Activated CD4-positive, alpha-beta T cell treated with anti-CD3 and anti-CD28 coated beads for 36 hours (primary cell): ENCODE data around the gene USP49. TPM values are rescaled to one million over a fixed set of nuclear protein-coding genes. Genes with fewer than 3 reads are reported as not detected.

Experiments
- ATAC-seq: fragments of 200-7000 bp; cut with Tn5 transposase; one replicate; pipeline ENCODE4 v1.10.0; 2021; ENCODE audit warnings: mild to moderate bottlenecking, moderate library complexity
- CTCF ChIA-PET: fragments of 350-600 bp; sonication (Branson Sonifier 250); formaldehyde crosslinking; loops from one replicate; lab custom pipeline; 2021; ENCODE audit warnings: antibody characterized with exemption; lab: Charles Lee
- POLR2A ChIA-PET: fragments of 350-600 bp; sonication (Branson Sonifier 250); formaldehyde crosslinking; loops from one replicate; lab custom pipeline; 2021; ENCODE audit warnings: antibody characterized with exemption, inconsistent platforms; lab: Charles Lee
- DNase-seq: peaks from one replicate; pipeline ENCODE4 v3.0.0-alpha.2; 2020
- H3K27ac Mint-ChIP-seq: one replicate; pipeline ENCODE4 v1.8.0; 2021; ENCODE audit warnings: mixed read lengths
- H3K27me3 Mint-ChIP-seq: one replicate; pipeline ENCODE4 v1.8.0; 2021; ENCODE audit warnings: mixed read lengths
- H3K36me3 Mint-ChIP-seq: one replicate; pipeline ENCODE4 v1.8.0; 2021; ENCODE audit warnings: low read depth, mixed read lengths
- H3K4me1 Mint-ChIP-seq: one replicate; pipeline ENCODE4 v1.8.0; 2021; ENCODE audit warnings: mixed read lengths
- H3K4me3 Mint-ChIP-seq: one replicate; pipeline ENCODE4 v1.8.0; 2021; ENCODE audit warnings: mild to moderate bottlenecking, moderate library complexity, mixed read lengths
- H3K9me3 Mint-ChIP-seq: one replicate; pipeline ENCODE4 v1.8.0; 2021; ENCODE audit warnings: low read depth, mixed read lengths
- intact Hi-C, 2 experiments: fragments of 100-400 bp; cut with DNase I in 1 of 2; cut with micrococcal nuclease in 1 of 2; formaldehyde crosslinking; loops; one replicate each; pipeline versions ENCODE4 v1.14.2 to v1.15.1; 2022 to 2024; cut with DNase I, micrococcal nuclease
- total RNA-seq, 2 experiments: library from RNA; stranded (reverse); gene quantifications; one replicate each; pipeline ENCODE4 v1.2.3, GENCODE V29; 2021

The USP49 gene
- total RNA-seq, 2 experiments from 2014 or later, result 5.6 to 7.3 TPM

DNA sequence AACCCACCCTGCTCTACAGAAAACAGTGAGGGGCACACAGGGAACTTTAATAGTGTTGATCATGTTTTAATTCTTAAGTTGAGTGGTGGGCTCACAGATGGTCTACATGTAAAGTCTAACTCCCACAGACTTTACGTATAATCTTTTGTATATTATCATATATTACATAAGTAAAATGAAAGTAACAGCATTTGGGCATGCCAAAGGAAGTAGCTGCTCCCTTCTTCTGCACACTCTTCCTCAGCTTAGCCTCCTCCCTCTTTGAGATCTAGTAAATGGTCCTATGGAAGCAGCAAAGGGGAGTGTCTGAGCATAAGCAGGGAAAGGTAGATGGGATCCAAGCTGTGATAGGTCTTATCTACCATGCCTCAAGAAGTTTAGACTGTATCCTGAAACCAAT is 14.6 kb upstream of the USP49 start:
- H3K9me3 Mint-ChIP-seq, result no peaks in the 10 kb centered on the region
- intact Hi-C loops, result no loop called here
- no peak overlapping the region for H3K27ac Mint-ChIP-seq
- no peak for ATAC-seq
- POLR2A ChIA-PET, result no interaction called here
- H3K4me1 Mint-ChIP-seq, result peaks cover 7% of the 10 kb centered on the region
- H3K36me3 Mint-ChIP-seq, result peaks cover 17% of the 10 kb centered on the region
- CTCF ChIA-PET, result interaction anchor here (0.8 to 1.6 kb wide), 3 partner anchors 8 to 134 kb away, joined by 3 to 5 read pairs (median 4); no protein-coding TSS in a partner anchor
- H3K27me3 Mint-ChIP-seq, result no peaks in the 10 kb centered on the region
- H3K4me3 Mint-ChIP-seq, result no peak overlapping the region
- DNase-seq, result no peak

GRCh38 chr6:41901882-41902519 is 6.8 kb upstream of the USP49 start:
- intact Hi-C loops, result loop anchor here (1.0 to 2.0 kb wide), 3 partner anchors 19 to 264 kb away; partner anchors contain the start of genes BYSL (in 1 of the 2) and MED20 (in 1 of the 2)
- DNase-seq (peak; percentile 75), ATAC-seq (peak; percentile 78)

GRCh38 chr6:41900861-41901260 is 5.7 kb upstream of the USP49 start:
- ATAC-seq, result no peak
- ChIA-PET CTCF (interaction anchor here (0.8 to 5.1 kb wide), 3 partner anchors 9 to 143 kb away, joined by 3 to 60 read pairs (median 5); no protein-coding TSS in a partner anchor), POLR2A (no interaction called here)
- no peaks in the 10 kb centered on the region for H3K9me3 Mint-ChIP-seq
- no peak for DNase-seq
- intact Hi-C loops, result no loop called here
- H3K27me3 Mint-ChIP-seq, result no peaks in the 10 kb centered on the region
- no peak overlapping the region for H3K27ac Mint-ChIP-seq
- H3K36me3 Mint-ChIP-seq, result peaks cover 2% of the 10 kb centered on the region
- no peak overlapping the region for H3K4me3 Mint-ChIP-seq
- H3K4me1 Mint-ChIP-seq, result peaks cover 12% of the 10 kb centered on the region

More at GRCh38 chr6:41901882-41902519, 6.8 kb upstream of the USP49 start:
- H3K27ac Mint-ChIP-seq, result no peak overlapping the region
- CTCF ChIA-PET, result interaction anchor here (0.6 to 5.1 kb wide), 5 partner anchors 35 to 149 kb away, joined by 3 to 60 read pairs (median 3); partner anchors contain the start of gene TAF8
- peaks cover 2% of the 10 kb centered on the region for H3K36me3 Mint-ChIP-seq
- no peaks in the 10 kb centered on the region for H3K9me3 Mint-ChIP-seq
- H3K27me3 Mint-ChIP-seq, result no peaks in the 10 kb centered on the region
- peaks cover 6% of the 10 kb centered on the region for H3K4me1 Mint-ChIP-seq
- POLR2A ChIA-PET, result no interaction called here
- no peak overlapping the region for H3K4me3 Mint-ChIP-seq

GRCh38 chr6:41896281-41896680 is 1.1 kb upstream of the USP49 start:
- Mint-ChIP-seq H3K4me1 (peaks cover 13% of the 10 kb centered on the region), H3K27ac (peak overlapping the region; percentile 95), H3K9me3 (no peaks in the 10 kb centered on the region), H3K36me3 (no peaks in the 10 kb centered on the region), H3K4me3 (no peak overlapping the region), H3K27me3 (no peaks in the 10 kb centered on the region)
- ATAC-seq (no peak), DNase-seq (no peak)
- POLR2A ChIA-PET, result interaction anchor here (0.6 to 1.1 kb wide), 3 partner anchors 68 to 850 kb away, joined by 4 to 13 read pairs (median 6); partner anchors contain the start of gene TBCC
- CTCF ChIA-PET, result interaction anchor here (1.3 to 2.8 kb wide), 5 partner anchors 21 to 149 kb away, joined by 3 to 23 read pairs (median 5); partner anchors contain the start of genes BYSL, MED20 and TOMM6
- intact Hi-C loops, result loop anchor here in 1 of 2 experiments (5.0 kb wide), 1 partner anchor 349 kb away; the partner anchor contains the start of gene FOXP4

- no peak overlapping the region for H3K4me3 Mint-ChIP-seq
- no peak overlapping the region for H3K27ac Mint-ChIP-seq
- ChIA-PET POLR2A (no interaction called here), CTCF (interaction anchor here (0.6 to 2.8 kb wide), 7 partner anchors 12 to 255 kb away, joined by 3 to 23 read pairs (median 3); partner anchors contain the start of genes BYSL and MED20)
- DNase-seq (peak; percentile 31), ATAC-seq (peak; percentile 40)
- H3K4me1 Mint-ChIP-seq, result peaks cover 13% of the 10 kb centered on the region
- H3K27me3 Mint-ChIP-seq, result no peaks in the 10 kb centered on the region
- H3K36me3 Mint-ChIP-seq, result no peaks in the 10 kb centered on the region
- H3K9me3 Mint-ChIP-seq, result no peaks in the 10 kb centered on the region
- intact Hi-C loops, result loop anchor here (1.0 to 5.0 kb wide), 10 partner anchors 27 to 347 kb away; partner anchors contain the start of genes BYSL (in 2 of the 2), MED20 (in 2 of the 2), TOMM6 (in 2 of the 2) and CCND3 (in 1 of the 2)
These were observed 542 bp downstream of the USP49 start for GRCh38 chr6:41894366-41895299.

DNA sequence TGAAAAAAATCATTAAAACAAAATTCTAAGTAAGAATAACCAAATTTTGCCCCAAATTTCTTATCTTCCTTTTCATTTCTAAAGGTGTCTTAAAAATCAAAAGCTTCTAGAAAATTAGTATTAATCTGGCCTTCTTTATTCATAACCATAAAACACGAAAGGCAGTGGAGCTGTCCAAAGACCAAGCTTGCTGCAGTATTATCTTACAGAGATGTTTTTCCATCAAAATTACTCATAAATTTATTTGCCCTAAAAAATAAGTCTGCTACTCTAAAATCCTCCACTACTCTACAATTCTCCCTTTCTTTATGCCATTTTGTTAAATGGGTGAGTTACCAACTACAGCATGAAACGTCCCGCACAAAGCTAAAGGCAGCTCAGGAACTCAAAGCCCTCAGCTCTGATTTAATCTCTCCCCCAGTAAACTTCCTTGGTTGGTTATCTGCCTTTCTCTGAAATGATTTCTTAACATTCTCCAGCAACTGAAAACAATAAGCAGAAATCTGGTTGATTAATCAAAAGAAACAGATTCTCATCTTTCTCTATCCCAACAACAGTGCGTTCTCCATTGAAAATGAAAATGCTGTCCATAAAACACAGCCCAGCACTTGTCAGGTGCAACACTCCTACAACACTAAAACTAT is 2.1 kb downstream of the USP49 start:
- Mint-ChIP-seq H3K4me1 (peaks cover 13% of the 10 kb centered on the region), H3K27ac (no peak overlapping the region), H3K4me3 (no peak overlapping the region), H3K9me3 (no peaks in the 10 kb centered on the region), H3K36me3 (no peaks in the 10 kb centered on the region), H3K27me3 (no peaks in the 10 kb centered on the region)
- POLR2A ChIA-PET, result no interaction called here
- ATAC-seq, result no peak
- DNase-seq, result no peak
- CTCF ChIA-PET, result interaction anchor here (0.5 to 1.4 kb wide), 7 partner anchors 26 to 158 kb away, joined by 3 to 10 read pairs (median 4); partner anchors contain the start of genes BYSL, MED20, TAF8 and TOMM6
- intact Hi-C loops, result loop anchor here (5.0 kb wide), 2 partner anchors 46 to 209 kb away; no protein-coding TSS in a partner anchor

DNA sequence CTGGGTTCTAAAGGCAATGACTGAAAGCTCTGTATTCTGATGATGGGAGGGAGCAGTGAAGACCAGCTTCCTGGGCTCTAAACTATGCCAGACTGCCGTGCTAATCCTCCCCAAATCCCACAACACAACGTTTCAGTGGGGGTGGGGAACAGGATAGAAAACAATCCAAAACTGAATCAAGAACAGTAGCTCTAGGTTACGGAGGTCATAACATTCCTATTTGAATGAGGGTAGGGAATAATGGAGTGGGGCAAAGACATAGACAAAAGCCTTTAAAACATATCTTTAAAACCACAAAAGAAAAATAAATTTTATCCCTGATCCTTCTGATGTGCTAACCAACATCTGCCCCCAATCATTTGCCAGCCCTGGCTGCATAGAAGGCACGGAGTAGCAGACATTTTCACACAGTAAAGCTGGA is 7.8 kb downstream of the USP49 start:
- no peak for DNase-seq

GRCh38 chr6:41885930-41886329 is 9.2 kb downstream of the USP49 start:
- ATAC-seq (no peak), DNase-seq (no peak)
- Mint-ChIP-seq H3K4me3 (no peak overlapping the region), H3K27me3 (no peaks in the 10 kb centered on the region), H3K4me1 (no peaks in the 10 kb centered on the region), H3K9me3 (no peaks in the 10 kb centered on the region), H3K27ac (no peak overlapping the region), H3K36me3 (no peaks in the 10 kb centered on the region)
- CTCF ChIA-PET, result no interaction called here
- intact Hi-C loops, result no loop called here
- POLR2A ChIA-PET, result no interaction called here

More for the DNA sequence above, 7.8 kb downstream of the USP49 start:
- no peak for ATAC-seq
- no peaks in the 10 kb centered on the region for H3K9me3 Mint-ChIP-seq
- no peaks in the 10 kb centered on the region for H3K36me3 Mint-ChIP-seq
- intact Hi-C loops, result no loop called here
- no peak overlapping the region for H3K4me3 Mint-ChIP-seq
- CTCF ChIA-PET, result interaction anchor here (1.0 to 1.5 kb wide), 4 partner anchors 10 to 101 kb away, joined by 3 to 4 read pairs (median 4); no protein-coding TSS in a partner anchor
- no peaks in the 10 kb centered on the region for H3K27me3 Mint-ChIP-seq
- POLR2A ChIA-PET, result interaction anchor here (0.6 to 1.5 kb wide), 2 partner anchors 11 to 13 kb away, joined by 3 to 4 read pairs; no protein-coding TSS in a partner anchor
- peaks cover 2% of the 10 kb centered on the region for H3K4me1 Mint-ChIP-seq
- no peak overlapping the region for H3K27ac Mint-ChIP-seq

GRCh38 chr6:41884957-41885356 is 10.2 kb downstream of the USP49 start:
- DNase-seq (no peak), ATAC-seq (no peak)
- Mint-ChIP-seq H3K36me3 (no peaks in the 10 kb centered on the region), H3K9me3 (no peaks in the 10 kb centered on the region), H3K27me3 (no peaks in the 10 kb centered on the region), H3K4me1 (no peaks in the 10 kb centered on the region), H3K27ac (no peak overlapping the region), H3K4me3 (no peak overlapping the region)
- intact Hi-C loops, result no loop called here
- ChIA-PET CTCF (no interaction called here), POLR2A (no interaction called here)

GRCh38 chr6:41881506-41881905 is 13.7 kb downstream of the USP49 start:
- no peaks in the 10 kb centered on the region for H3K36me3 Mint-ChIP-seq
- no peaks in the 10 kb centered on the region for H3K4me1 Mint-ChIP-seq
- H3K27ac Mint-ChIP-seq, result no peak overlapping the region
- no peak overlapping the region for H3K4me3 Mint-ChIP-seq
- no peaks in the 10 kb centered on the region for H3K27me3 Mint-ChIP-seq
- no peaks in the 10 kb centered on the region for H3K9me3 Mint-ChIP-seq
- intact Hi-C loops, result no loop called here
- POLR2A ChIA-PET, result interaction anchor here (0.6 kb wide), 1 partner anchor 178 kb away, joined by 5 read pairs; no protein-coding TSS in a partner anchor
- DNase-seq (no peak), ATAC-seq (no peak)
- CTCF ChIA-PET, result no interaction called here
